Measurements from ENCODE around the gene GPR87.
A peak's percentile ranks its signal among the peaks of the same experiment; 100 is the strongest.

Gene GPR87

GRCh38 chr3:151316267-151316991 lies at the start of gene GPR87:
Gene GPR87 (minus strand): TSS chr3:151316820. CDS start chr3:151300100, 16,720 bp downstream.
- Histone ChIP-seq H3K9ac (ENCODE audit: low read depth, low read length) (no peak within 1 kb of the TSS), H3K4me1 (ENCODE audit: control insufficient read depth, insufficient read depth, low read length) (peaks cover 28% of the 10 kb centered on the region), H3K4me3 (ENCODE audit: low read depth, low read length) (no peak within 1 kb of the TSS)

DNA sequence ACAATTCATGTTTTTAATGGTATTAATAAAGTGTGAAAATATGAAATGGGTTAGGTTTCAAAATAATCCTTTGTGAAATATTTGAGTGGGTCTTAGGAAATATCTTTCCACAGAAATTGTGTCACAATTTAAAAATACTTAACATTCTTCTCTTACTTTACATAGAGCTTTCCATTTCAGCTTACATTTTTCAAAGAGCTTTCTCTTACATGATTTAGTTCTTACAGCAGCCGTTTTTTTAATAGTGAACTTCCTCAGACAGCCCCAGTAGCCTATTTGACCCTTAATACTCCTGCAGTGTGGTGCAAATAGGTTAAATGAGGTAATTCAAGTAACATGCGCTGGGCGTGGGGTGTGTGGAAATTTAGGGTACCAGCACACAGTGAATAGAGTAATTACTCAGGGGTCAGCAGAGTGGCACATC lies 46.1 kb upstream of the GPR87 start:
- no peak overlapping the region for H3K9ac ChIP-seq (ENCODE audit: low read depth, low read length)
- no peaks in the 10 kb centered on the region for H3K36me3 ChIP-seq (ENCODE audit: control insufficient read depth, insufficient read depth, low read length)
- no peaks in the 10 kb centered on the region for H3K27me3 ChIP-seq (ENCODE audit: control insufficient read depth, insufficient read depth, low read length)
- no peak overlapping the region for H3K4me3 ChIP-seq (ENCODE audit: low read depth, low read length)
- H3K9me3 ChIP-seq (ENCODE audit: control insufficient read depth, insufficient read depth, low read length) = no peaks in the 10 kb centered on the region
- no peaks in the 10 kb centered on the region for H3K4me1 ChIP-seq (ENCODE audit: control insufficient read depth, insufficient read depth, low read length)

More at GRCh38 chr3:151316267-151316991, at the start of gene GPR87:
- Histone ChIP-seq H3K27me3 (ENCODE audit: control insufficient read depth, insufficient read depth, low read length) (no peaks in the 10 kb centered on the region), H3K9me3 (ENCODE audit: control insufficient read depth, insufficient read depth, low read length) (no peaks in the 10 kb centered on the region), H3K36me3 (ENCODE audit: control insufficient read depth, insufficient read depth, low read length) (no peaks in the 10 kb centered on the region)

DNA sequence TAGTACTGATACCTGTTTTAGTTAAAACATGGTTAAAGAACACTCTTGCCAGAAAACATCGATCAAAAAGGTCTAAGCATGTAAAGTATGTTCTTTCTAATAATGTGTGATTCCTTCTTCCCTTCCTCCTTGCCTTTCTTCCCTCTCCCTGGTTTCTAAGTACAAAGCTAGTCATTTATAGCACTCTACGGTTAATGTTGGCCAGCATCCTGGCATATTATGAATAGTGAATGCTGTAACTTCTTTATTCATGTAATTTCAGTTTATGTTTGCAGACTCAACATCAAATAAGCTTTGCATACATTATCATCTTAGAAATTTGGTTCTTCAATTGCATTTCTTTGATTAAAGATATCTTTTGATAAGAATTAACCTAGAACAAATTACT lies 40.8 kb upstream of the GPR87 start:
- Histone ChIP-seq H3K4me3 (ENCODE audit: low read depth, low read length) (no peak overlapping the region), H3K9ac (ENCODE audit: low read depth, low read length) (no peak overlapping the region), H3K27me3 (ENCODE audit: control insufficient read depth, insufficient read depth, low read length) (no peaks in the 10 kb centered on the region), H3K9me3 (ENCODE audit: control insufficient read depth, insufficient read depth, low read length) (no peaks in the 10 kb centered on the region), H3K4me1 (ENCODE audit: control insufficient read depth, insufficient read depth, low read length) (no peaks in the 10 kb centered on the region), H3K36me3 (ENCODE audit: control insufficient read depth, insufficient read depth, low read length) (no peaks in the 10 kb centered on the region)

GRCh38 chr3:151356794-151357462 lies 40.3 kb upstream of the GPR87 start:
- H3K36me3 ChIP-seq (ENCODE audit: control insufficient read depth, insufficient read depth, low read length) = no peaks in the 10 kb centered on the region
- H3K27me3 ChIP-seq (ENCODE audit: control insufficient read depth, insufficient read depth, low read length) = no peaks in the 10 kb centered on the region
- H3K9ac ChIP-seq (ENCODE audit: low read depth, low read length) = no peak overlapping the region
- H3K4me3 ChIP-seq (ENCODE audit: low read depth, low read length) = no peak overlapping the region
- H3K4me1 ChIP-seq (ENCODE audit: control insufficient read depth, insufficient read depth, low read length) = no peaks in the 10 kb centered on the region
- no peaks in the 10 kb centered on the region for H3K9me3 ChIP-seq (ENCODE audit: control insufficient read depth, insufficient read depth, low read length)

DNA sequence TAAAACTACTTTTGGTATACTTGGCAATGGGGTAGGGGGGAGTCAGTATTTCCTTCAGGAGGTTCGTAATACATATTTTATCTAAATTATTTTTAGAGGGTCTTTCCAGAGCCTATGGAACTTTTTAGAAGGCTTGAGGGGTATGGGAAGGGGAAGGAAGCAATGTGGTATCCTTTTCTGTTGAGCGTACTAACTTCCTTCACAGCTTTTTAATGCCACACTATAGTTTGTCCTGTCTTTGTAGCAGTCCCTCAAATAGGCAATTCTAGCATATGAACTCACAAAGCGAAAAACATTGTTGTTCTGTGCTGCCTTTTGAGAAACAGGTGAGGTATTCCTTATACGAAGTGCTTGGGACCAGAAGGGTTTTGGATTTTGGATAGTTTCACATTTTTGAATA lies 35.0 kb upstream of the GPR87 start:
- Histone ChIP-seq H3K27me3 (ENCODE audit: control insufficient read depth, insufficient read depth, low read length) (no peaks in the 10 kb centered on the region), H3K4me3 (ENCODE audit: low read depth, low read length) (no peak overlapping the region), H3K36me3 (ENCODE audit: control insufficient read depth, insufficient read depth, low read length) (no peaks in the 10 kb centered on the region), H3K4me1 (ENCODE audit: control insufficient read depth, insufficient read depth, low read length) (peaks cover 23% of the 10 kb centered on the region), H3K9me3 (ENCODE audit: control insufficient read depth, insufficient read depth, low read length) (no peaks in the 10 kb centered on the region), H3K9ac (ENCODE audit: low read depth, low read length) (no peak overlapping the region)

- Histone ChIP-seq H3K4me1 (ENCODE audit: control insufficient read depth, insufficient read depth, low read length) (peaks cover 23% of the 10 kb centered on the region), H3K9me3 (ENCODE audit: control insufficient read depth, insufficient read depth, low read length) (no peaks in the 10 kb centered on the region), H3K9ac (ENCODE audit: low read depth, low read length) (no peak overlapping the region), H3K36me3 (ENCODE audit: control insufficient read depth, insufficient read depth, low read length) (no peaks in the 10 kb centered on the region), H3K27me3 (ENCODE audit: control insufficient read depth, insufficient read depth, low read length) (no peaks in the 10 kb centered on the region), H3K4me3 (ENCODE audit: low read depth, low read length) (no peak overlapping the region)
Observed at GRCh38 chr3:151351219-151351618, 34.6 kb upstream of the GPR87 start.

GRCh38 chr3:151350656-151351055 lies 34.0 kb upstream of the GPR87 start:
- H3K4me1 ChIP-seq (ENCODE audit: control insufficient read depth, insufficient read depth, low read length) = peaks cover 23% of the 10 kb centered on the region
- no peaks in the 10 kb centered on the region for H3K36me3 ChIP-seq (ENCODE audit: control insufficient read depth, insufficient read depth, low read length)
- H3K4me3 ChIP-seq (ENCODE audit: low read depth, low read length) = no peak overlapping the region
- no peaks in the 10 kb centered on the region for H3K9me3 ChIP-seq (ENCODE audit: control insufficient read depth, insufficient read depth, low read length)
- H3K27me3 ChIP-seq (ENCODE audit: control insufficient read depth, insufficient read depth, low read length) = no peaks in the 10 kb centered on the region
- H3K9ac ChIP-seq (ENCODE audit: low read depth, low read length) = no peak overlapping the region

- Histone ChIP-seq H3K36me3 (ENCODE audit: control insufficient read depth, insufficient read depth, low read length) (no peaks in the 10 kb centered on the region), H3K27me3 (ENCODE audit: control insufficient read depth, insufficient read depth, low read length) (no peaks in the 10 kb centered on the region), H3K4me3 (ENCODE audit: low read depth, low read length) (no peak overlapping the region), H3K4me1 (ENCODE audit: control insufficient read depth, insufficient read depth, low read length) (peaks cover 23% of the 10 kb centered on the region), H3K9me3 (ENCODE audit: control insufficient read depth, insufficient read depth, low read length) (no peaks in the 10 kb centered on the region), H3K9ac (ENCODE audit: low read depth, low read length) (peak overlapping the region; percentile 10)
Observed at GRCh38 chr3:151347432-151347831, 30.8 kb upstream of the GPR87 start.

DNA sequence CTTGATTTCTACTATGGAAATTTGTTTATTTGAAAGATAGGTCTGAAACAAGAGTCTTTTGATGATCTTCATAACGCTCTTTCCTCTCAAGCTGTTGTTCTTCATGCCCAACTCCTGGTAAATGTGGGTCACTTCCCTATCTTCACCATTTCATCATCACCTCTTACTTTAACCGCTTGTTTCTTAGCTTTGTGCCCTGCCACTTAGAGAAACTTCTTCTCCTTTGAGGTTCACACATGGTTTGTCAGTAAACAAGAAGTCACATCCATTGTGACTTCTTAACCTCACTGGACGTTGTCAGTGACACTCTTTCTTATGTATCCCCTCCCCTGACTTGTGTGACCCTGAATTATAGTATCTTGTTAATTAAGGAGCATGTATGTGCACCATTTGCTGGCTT lies 29.7 kb upstream of the GPR87 start:
- Histone ChIP-seq H3K36me3 (ENCODE audit: control insufficient read depth, insufficient read depth, low read length) (no peaks in the 10 kb centered on the region), H3K27me3 (ENCODE audit: control insufficient read depth, insufficient read depth, low read length) (no peaks in the 10 kb centered on the region), H3K9ac (ENCODE audit: low read depth, low read length) (no peak overlapping the region), H3K9me3 (ENCODE audit: control insufficient read depth, insufficient read depth, low read length) (no peaks in the 10 kb centered on the region), H3K4me3 (ENCODE audit: low read depth, low read length) (no peak overlapping the region), H3K4me1 (ENCODE audit: control insufficient read depth, insufficient read depth, low read length) (peaks cover 23% of the 10 kb centered on the region)

DNA sequence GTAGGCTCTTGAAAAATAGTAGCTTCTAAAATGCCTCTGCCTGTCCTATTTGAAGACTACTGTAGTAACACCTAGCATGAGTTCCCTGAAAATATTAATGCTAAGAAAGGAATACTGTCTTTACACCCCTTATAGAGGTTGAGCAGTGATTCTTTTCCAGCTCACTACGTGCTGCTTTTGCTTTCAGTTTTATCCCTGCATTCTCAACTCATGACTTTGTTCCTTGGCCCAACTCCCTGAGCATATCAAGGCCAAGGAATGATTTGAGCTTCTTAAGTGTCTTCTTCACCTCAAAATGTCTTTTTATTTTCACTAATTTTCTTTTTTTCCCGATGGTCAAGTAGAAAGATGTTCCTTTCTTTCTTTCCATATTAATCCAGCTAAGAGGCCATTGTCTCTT lies 29.2 kb upstream of the GPR87 start:
- Histone ChIP-seq H3K9me3 (ENCODE audit: control insufficient read depth, insufficient read depth, low read length) (no peaks in the 10 kb centered on the region), H3K27me3 (ENCODE audit: control insufficient read depth, insufficient read depth, low read length) (no peaks in the 10 kb centered on the region), H3K4me3 (ENCODE audit: low read depth, low read length) (no peak overlapping the region), H3K9ac (ENCODE audit: low read depth, low read length) (no peak overlapping the region), H3K4me1 (ENCODE audit: control insufficient read depth, insufficient read depth, low read length) (peaks cover 20% of the 10 kb centered on the region), H3K36me3 (ENCODE audit: control insufficient read depth, insufficient read depth, low read length) (no peaks in the 10 kb centered on the region)

DNA sequence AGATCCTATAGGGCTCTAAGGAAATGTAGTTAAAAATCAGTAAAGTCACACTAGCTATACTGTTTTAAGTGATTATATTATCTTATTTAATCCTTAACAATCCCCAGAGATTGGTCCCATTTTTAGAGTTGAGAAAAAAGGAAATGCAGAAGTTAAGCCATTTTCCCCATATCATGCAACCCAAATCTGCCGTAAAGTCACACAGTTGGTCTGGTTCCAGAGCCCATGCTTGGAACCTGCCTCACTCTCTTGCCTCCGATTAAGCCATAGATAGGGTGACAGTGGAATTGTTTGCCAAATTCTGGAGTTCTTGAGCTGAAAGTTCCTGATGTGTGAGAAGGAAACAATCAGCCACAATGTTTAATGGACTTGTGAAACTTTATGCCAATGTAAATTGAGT lies 15.1 kb upstream of the GPR87 start:
- peaks cover 4% of the 10 kb centered on the region for H3K4me1 ChIP-seq (ENCODE audit: control insufficient read depth, insufficient read depth, low read length)
- no peaks in the 10 kb centered on the region for H3K27me3 ChIP-seq (ENCODE audit: control insufficient read depth, insufficient read depth, low read length)
- H3K36me3 ChIP-seq (ENCODE audit: control insufficient read depth, insufficient read depth, low read length) = no peaks in the 10 kb centered on the region
- H3K9ac ChIP-seq (ENCODE audit: low read depth, low read length) = no peak overlapping the region
- H3K4me3 ChIP-seq (ENCODE audit: low read depth, low read length) = no peak overlapping the region
- H3K9me3 ChIP-seq (ENCODE audit: control insufficient read depth, insufficient read depth, low read length) = no peaks in the 10 kb centered on the region

GRCh38 chr3:151330899-151331298 lies 14.3 kb upstream of the GPR87 start:
- Histone ChIP-seq H3K4me1 (ENCODE audit: control insufficient read depth, insufficient read depth, low read length) (peaks cover 4% of the 10 kb centered on the region), H3K9me3 (ENCODE audit: control insufficient read depth, insufficient read depth, low read length) (no peaks in the 10 kb centered on the region)

More at GRCh38 chr3:151330899-151331298, 14.3 kb upstream of the GPR87 start:
- H3K9ac ChIP-seq (ENCODE audit: low read depth, low read length) = no peak overlapping the region
- H3K4me3 ChIP-seq (ENCODE audit: low read depth, low read length) = no peak overlapping the region
- H3K36me3 ChIP-seq (ENCODE audit: control insufficient read depth, insufficient read depth, low read length) = no peaks in the 10 kb centered on the region
- no peaks in the 10 kb centered on the region for H3K27me3 ChIP-seq (ENCODE audit: control insufficient read depth, insufficient read depth, low read length)

All from iPS-15b (cell line).